Dedifferentiated amniotic fluid mesenchymal stem cell (primary cell): ENCODE results near the gene CELF1.
A peak's percentile ranks its signal among the peaks of the same experiment; 100 is the strongest.
"Not testable (repeated sequence)": the region's sequence is repeated elsewhere in the genome, so short reads cannot be mapped to it uniquely, and the experiment has no call there.

Source experiments
- DNase-seq: peaks from one replicate; pipeline ENCODE4 v3.0.0-alpha.2; 2016; ENCODE audit errors: extremely low spot score

Gene CELF1

GRCh38 chr11:47573321-47573720 is 20.4 kb upstream of the CELF1 start:
- no peak for DNase-seq

GRCh38 chr11:47572715-47573255 is 19.9 kb upstream of the CELF1 start:
- no peak for DNase-seq

DNA sequence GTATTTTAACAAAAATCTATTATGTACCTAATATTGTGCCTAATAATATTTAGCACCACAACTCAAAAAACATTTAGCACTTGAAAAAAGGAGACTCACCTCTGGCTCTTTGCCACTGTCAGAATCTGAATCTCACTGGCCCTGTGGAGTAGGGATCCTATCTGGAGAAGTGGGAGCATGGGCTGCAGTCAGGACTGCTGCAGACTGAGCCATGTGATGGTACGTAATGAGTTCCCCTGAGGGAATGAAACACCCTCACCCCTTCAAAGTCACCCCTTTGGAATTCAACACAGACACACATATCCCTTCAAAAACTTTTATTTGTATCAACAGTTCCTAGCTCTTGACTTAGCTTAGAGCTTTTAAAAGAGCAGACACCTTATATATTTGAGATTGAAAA is 19.0 kb upstream of the CELF1 start:
- DNase-seq: no peak

- DNase-seq: no peak
Measured at GRCh38 chr11:47571357-47571729, 18.4 kb upstream of the CELF1 start.

DNA sequence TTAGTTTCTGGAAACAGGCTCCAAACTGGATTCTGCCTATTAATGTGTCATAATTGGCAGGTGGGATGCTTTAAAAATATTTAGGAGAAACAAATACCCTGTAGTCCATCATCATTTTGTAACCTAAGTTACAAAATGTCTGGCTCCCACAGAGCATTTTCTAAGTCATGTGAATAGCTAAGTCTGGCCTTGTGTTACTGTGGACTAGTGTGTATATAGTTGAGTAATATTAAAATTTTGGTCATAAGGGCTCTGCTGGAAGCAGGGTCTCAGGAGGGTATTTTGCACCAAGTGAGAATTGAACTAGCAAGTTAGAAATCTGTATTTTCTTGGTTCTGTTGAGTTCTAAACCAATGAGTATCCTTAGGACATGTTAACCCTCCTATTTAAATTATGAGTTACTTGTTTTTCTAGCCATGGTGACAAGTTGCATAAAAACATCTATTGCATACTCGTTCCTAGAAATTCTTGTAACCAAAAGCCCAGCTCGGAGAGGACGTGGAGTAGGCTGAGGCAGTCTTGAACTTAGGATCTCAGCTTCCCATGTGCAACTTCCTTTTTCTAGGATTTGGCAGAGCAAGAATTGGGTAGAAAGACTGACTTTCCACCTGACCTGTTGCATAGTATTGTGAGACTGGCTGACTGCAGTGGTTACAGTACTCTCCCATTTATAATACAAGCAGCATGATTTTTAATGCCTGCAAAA is 17.9 kb upstream of the CELF1 start:
- no peak for DNase-seq

GRCh38 chr11:47569646-47570045 is 16.7 kb upstream of the CELF1 start:
- DNase-seq: no peak

- no peak for DNase-seq
Measured at GRCh38 chr11:47566149-47566698, 13.3 kb upstream of the CELF1 start.

DNA sequence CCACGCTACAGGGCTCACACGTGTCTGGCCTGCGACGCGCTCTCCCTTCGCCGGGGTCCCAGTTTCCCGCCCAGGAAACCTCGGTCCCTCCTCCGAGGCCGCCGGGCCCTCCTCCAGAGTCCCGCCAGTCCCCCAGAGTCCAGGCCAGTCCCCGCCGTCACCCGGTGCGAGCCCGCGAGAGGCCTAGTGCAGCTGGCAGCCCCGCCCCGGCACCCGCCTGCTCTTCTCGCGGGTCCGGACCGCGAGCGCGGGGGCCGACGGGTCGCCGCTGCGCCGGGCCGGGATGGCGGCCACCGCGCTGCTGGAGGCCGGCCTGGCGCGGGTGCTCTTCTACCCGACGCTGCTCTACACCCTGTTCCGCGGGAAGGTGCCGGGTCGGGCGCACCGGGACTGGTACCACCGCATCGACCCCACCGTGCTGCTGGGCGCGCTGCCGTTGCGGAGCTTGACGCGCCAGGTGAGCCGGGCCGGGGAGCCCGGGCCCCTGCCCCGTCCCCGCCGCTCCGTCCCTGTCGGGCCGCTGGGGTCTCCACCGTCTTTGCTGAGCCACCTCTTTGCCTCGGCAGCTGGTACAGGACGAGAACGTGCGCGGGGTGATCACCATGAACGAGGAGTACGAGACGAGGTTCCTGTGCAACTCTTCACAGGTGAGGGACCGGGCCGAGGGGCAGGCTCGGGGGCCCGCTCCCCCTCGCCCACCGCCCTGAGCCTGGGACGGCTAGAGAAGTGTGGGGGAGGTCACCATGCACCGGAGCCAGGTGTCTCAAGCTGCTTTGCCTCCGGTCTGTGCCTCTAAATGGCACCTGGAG is 12.6 kb upstream of the CELF1 start, which contains the start of gene PTPMT1:
Gene PTPMT1, plus strand, starts transcription at position 260 of the 809 bp plus-strand sequence. Its CDS starts 24 bp downstream, at position 284.
- peak; percentile 50 for DNase-seq

DNA sequence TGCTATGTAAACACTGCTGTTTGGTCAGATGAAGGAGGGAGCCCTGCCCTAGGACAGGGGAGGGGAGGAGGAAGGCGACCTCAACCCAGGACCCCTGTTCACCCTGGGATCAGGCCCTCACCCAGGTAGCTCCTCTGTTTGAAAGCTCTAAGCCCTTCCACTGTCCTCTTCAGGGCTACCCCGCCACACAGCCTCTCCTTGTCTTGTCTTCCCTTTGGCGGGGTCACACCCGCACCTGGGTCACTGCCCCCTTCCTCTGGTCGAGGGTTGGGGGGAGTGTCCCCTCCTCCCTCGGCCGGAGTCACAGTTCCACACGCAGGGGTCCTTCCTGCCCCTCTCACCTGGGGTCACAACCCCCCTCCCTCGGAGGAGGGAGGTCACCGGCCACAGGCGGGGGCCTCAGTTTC is 12.0 kb upstream of the CELF1 start:
- DNase-seq: no peak

DNA sequence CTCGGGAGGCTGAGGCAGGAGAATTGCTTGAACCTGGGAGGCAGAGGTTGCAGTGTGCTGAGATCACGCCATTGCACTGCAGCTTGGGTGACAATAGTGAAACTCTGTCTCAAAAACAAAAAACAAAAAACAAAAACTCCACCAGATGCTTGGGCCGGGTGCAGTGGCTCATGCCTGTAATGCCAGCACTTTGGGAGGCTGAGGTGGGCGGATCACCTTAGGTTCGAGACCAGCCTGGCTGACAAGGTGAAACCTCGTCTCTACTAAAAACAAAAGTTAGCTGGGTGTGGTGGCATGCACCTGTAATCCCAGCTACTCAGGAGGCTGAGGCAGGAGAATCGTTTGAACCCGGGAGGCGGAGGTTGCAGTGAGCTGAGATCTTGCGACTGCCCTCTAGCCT is 11.4 kb upstream of the CELF1 start:
- DNase-seq: not testable (repeated sequence)

DNA sequence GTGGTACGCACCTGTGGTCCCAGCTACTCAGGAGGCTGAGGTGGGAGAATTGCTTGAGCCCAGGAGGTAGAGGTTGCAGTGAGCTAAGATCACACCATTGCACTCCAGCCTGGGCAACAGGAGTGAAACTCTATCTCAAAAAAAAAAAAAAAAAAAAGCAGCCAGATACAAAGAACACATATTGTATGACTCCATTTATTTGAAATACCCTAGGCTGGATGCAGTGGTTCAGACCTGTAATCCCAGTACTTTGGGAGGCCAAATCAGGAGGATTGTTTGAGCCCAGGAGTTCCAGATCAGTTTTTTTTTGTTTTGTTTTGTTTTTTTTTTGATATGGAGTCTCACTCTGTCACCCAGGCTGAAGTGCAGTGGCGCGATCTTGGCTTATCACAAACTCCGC is 9.5 kb upstream of the CELF1 start:
- not testable (repeated sequence) for DNase-seq

- peak; percentile 64 for DNase-seq
Measured at GRCh38 chr11:47560426-47560825, 7.5 kb upstream of the CELF1 start.

DNA sequence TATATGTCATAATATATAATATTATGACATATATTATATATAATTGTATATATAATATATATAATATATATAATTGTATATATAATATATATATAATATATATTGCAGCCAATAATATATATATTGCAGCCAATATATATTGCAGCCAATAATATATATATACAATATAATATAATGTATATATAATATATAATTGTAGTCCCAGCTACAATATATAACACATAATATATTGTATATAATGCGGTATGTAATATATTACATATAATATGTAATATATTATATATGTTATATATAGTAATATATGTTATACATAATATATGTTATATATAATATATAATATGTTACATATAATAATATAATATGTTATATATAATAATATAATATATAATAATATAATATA is 5.8 kb upstream of the CELF1 start:
- DNase-seq: no peak

- DNase-seq: not testable (repeated sequence)
Measured at GRCh38 chr11:47557004-47557403, 4.1 kb upstream of the CELF1 start.

DNA sequence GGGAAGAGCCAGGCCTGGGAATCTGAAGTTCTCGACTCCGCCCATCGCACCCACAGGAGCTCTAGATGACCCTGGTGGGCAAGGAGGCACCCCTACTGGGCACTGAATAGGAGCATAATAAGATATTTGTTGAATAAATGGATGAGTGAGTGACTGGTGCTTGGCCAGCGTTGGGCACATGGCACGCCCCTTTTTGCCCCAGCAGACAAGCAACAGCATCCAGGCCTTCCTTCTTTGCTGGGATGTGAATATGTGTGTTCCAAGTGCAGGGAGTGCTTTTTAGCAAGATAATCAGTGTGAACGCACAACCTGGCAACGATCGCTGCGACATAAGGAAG is 443 bp upstream of the CELF1 start:
- no peak for DNase-seq

GRCh38 chr11:47552056-47552565 is 821 bp downstream of the CELF1 start:
- peak; percentile 40 for DNase-seq

DNA sequence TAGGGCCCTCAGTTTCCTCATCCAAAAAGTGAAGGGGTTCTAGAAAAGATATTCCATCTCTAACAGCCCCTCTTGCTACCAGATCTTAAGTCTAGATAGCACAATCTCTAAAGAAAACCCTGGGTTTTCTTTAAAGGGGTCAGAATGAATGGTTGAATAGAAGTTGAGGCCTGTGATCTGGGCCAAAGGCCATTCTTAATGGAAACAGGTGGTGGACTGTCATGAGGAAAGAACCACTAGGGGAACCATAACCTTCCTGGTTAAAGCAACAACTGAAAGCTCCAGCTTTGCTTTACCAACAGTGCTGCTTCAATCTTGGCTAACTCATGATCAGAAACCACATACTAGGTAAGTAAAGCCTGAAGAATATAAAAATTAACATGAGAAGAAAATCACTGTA is 1.8 kb downstream of the CELF1 start:
- DNase-seq: peak; percentile 28

DNA sequence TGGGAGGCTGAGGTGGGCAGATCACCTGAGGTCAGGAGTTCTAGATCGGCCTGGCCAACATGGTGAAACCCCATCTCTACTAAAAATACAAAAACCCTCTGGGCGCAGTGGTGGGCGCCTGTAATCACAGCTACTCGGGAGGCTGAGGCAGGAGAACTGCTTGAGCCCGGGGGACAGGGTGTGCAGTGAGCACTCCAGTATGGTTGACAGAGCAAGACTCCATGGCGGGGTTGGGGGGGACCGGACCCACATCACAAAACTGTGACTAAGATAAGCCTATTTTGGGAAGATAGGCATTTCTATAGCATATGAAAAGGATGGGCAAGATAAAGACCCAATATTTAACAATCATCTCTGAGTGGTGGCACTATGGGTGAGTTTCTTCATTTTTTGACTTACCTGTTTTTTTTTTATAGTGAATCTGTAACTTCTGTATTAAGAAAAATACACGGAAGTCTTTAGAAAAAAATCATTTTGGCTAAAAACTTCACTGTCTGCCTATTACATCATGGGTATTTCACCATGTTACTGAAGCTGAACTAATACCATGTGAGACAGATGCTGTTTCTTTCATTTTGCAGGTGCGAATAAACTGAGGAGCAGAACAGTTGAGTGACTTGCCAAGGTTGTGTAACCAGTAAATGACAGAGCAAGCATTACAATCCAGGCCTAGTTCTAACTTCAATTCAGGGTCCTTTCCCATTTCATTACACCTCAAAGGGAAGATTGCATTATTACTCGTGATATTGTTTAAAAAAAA is 2.5 kb downstream of the CELF1 start:
- no peak for DNase-seq

- not testable (repeated sequence) for DNase-seq
Measured at GRCh38 chr11:47546274-47546673, 6.7 kb downstream of the CELF1 start.

- DNase-seq: no peak
Measured at GRCh38 chr11:47545298-47545697, 7.6 kb downstream of the CELF1 start.

- no peak for DNase-seq
Measured at GRCh38 chr11:47541070-47541469, 11.9 kb downstream of the CELF1 start.

DNA sequence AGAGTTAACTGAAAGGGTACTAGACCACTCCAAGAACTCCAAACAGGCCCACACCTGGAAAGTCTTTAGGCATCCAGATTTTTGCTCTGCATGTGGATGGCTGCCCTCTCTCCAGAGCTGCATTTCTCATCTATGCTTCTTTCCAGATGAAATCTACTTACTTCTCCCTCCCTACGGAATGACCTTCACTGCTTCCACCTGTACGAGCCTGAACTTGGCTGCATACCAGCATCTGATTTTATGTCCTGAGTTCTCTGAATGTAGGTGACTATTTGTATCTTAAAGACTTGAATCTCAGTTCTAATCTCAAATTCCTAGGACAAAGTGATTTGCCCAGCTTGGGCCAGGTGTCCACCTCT is 13.3 kb downstream of the CELF1 start:
- no peak for DNase-seq
